HUES64 (cell line): ENCODE data around the gene SLC6A5. TPM values are rescaled to one million over a fixed set of nuclear protein-coding genes. Genes with fewer than 3 reads are reported as not detected.
"Not testable (repeated sequence)": the region's sequence is repeated elsewhere in the genome, so short reads cannot be mapped to it uniquely, and the experiment has no call there.

Experiments
- H3K27ac ChIP-seq: 2 replicates; pipeline ENCODE4 v1.7.0; 2013; ENCODE audit warnings: low read depth, low read length, inconsistent platforms
- H3K27me3 ChIP-seq: 2 replicates; pipeline ENCODE4 v1.6.1; 2013; ENCODE audit warnings: mild to moderate bottlenecking, low read length; ENCODE audit not compliant: insufficient read depth
- H3K36me3 ChIP-seq: 2 replicates; pipeline ENCODE4 v1.6.1; 2013; ENCODE audit warnings: mild to moderate bottlenecking, low read length; ENCODE audit not compliant: insufficient read depth
- H3K4me1 ChIP-seq: 2 replicates; pipeline ENCODE4 v1.6.1; 2013; ENCODE audit warnings: mild to moderate bottlenecking, low read length, moderate library complexity; ENCODE audit not compliant: insufficient read depth
- H3K4me3 ChIP-seq: 2 replicates; pipeline ENCODE4 v1.5.1; 2013; ENCODE audit warnings: mild to moderate bottlenecking, low read length, moderate library complexity
- H3K9ac ChIP-seq: 2 replicates; pipeline ENCODE4 v1.6.1; 2013; ENCODE audit warnings: mild to moderate bottlenecking, low read depth, low read length
- H3K9me3 ChIP-seq: 2 replicates; pipeline ENCODE4 v1.6.1; 2013; ENCODE audit warnings: low read depth, low read length; ENCODE audit not compliant: insufficient read depth
- WGBS: fragments of 150-250, 120-280 bp; methylation state at CpG from one replicate; pipeline ENCODE4 v1.1.7; 2013; ENCODE audit warnings: missing lambda C conversion rate; 5-methylcytosine and 5-hydroxymethylcytosine counted together
- polyA plus RNA-seq, 2 experiments: library from polyadenylated mRNA; stranded (reverse); fragments of 50-300 nt; gene quantifications; one replicate each; pipeline ENCODE4 v1.2.3, GENCODE V29; 2013

SLC6A5 gene
- polyA plus RNA-seq (2013, experiment 1 of 2): 0.05 TPM
- polyA plus RNA-seq (2013, experiment 2 of 2): 0.13 TPM

GRCh38 chr11:20599221-20600019 lies at the start of gene SLC6A5:
Gene SLC6A5, plus strand, starts transcription at chr11:20599608. Its CDS starts 65 bp downstream, at chr11:20599673.
- Histone ChIP-seq H3K4me3 (no peak within 1 kb of the TSS), H3K4me1 (peaks cover 20% of the 10 kb centered on the region; the same call in 1 of the 2 replicates), H3K9me3 (no peaks in the 10 kb centered on the region), H3K36me3 (no peaks in the 10 kb centered on the region), H3K27me3 (peaks cover 100% of the 10 kb centered on the region), H3K27ac (no peak within 1 kb of the TSS), H3K9ac (no peak within 1 kb of the TSS)
- 9% methylated on average over 25 of the region's 25 CpGs for WGBS

- no peaks in the 10 kb centered on the region for H3K27me3 ChIP-seq
- 0 out of 2 replicates have a peak, but pooled peaks cover 4% of the 10 kb centered on the region for H3K9me3 ChIP-seq
- H3K36me3 ChIP-seq: no peaks in the 10 kb centered on the region
- H3K9ac ChIP-seq: no peak overlapping the region
- 69% methylated on average over 2 of the region's 2 CpGs for whole genome bisulfite sequencing
- H3K4me1 ChIP-seq: no peaks in the 10 kb centered on the region
- no peak overlapping the region for H3K4me3 ChIP-seq
- H3K27ac ChIP-seq: no peak overlapping the region
These were observed 48.3 kb upstream of the SLC6A5 start for GRCh38 chr11:20551096-20551495.

DNA sequence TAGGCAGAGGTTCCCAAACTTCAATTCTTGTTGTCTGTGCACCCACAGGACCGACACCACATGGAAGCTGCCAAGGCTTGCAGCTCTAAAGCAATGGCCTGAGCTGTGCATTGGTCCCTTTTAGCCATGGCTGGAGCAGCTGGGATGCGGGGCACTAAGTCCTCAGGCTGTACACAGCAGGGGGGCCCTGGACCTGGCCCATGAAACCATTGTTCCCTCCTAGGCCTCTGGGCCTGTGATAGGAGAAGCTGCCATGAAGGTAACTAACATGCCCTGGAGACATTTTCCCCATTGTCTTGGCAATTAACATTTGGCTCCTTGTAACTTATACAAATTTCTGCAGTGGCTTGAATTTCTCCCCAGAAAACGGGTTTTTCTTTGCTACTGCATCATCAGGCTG lies 43.6 kb upstream of the SLC6A5 start:
- H3K27ac ChIP-seq: no peak overlapping the region
- no peaks in the 10 kb centered on the region for H3K36me3 ChIP-seq
- 88% methylated on average over 3 of the region's 3 CpGs for WGBS
- no peak overlapping the region for H3K9ac ChIP-seq
- no peak overlapping the region for H3K4me3 ChIP-seq
- H3K27me3 ChIP-seq: no peaks in the 10 kb centered on the region
- 0 out of 2 replicates have a peak, but pooled peaks cover 5% of the 10 kb centered on the region for H3K9me3 ChIP-seq
- no peaks in the 10 kb centered on the region for H3K4me1 ChIP-seq

- H3K9me3 ChIP-seq, H3K27ac ChIP-seq, H3K9ac ChIP-seq, H3K27me3 ChIP-seq, H3K36me3 ChIP-seq, H3K4me1 ChIP-seq, H3K4me3 ChIP-seq: not testable (repeated sequence)
These were observed 43.0 kb upstream of the SLC6A5 start for GRCh38 chr11:20556396-20556795.

DNA sequence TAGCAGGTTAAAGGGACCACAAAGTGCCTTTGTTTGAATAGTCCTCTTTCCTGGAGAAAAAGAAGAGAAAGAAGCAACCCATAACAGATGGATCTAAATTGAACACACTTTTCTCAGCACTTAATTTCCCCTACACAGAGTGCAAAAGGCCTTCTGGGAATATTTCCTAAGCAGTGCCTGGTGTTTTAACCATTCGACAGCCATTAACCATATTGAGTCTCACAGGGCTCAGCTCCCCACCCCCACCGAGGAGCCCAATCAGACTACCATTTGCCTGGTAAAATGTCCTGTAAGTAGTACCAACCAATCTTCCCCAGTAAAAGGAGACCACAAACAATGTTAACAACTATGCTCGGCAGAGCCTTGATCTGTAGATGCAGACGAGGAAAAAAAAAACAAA lies 40.7 kb upstream of the SLC6A5 start:
- Histone ChIP-seq H3K9me3 (0 out of 2 replicates have a peak, but pooled peaks cover 5% of the 10 kb centered on the region), H3K9ac (no peak overlapping the region), H3K4me3 (no peak overlapping the region), H3K4me1 (no peaks in the 10 kb centered on the region), H3K27ac (no peak overlapping the region), H3K27me3 (no peaks in the 10 kb centered on the region), H3K36me3 (no peaks in the 10 kb centered on the region)
- WGBS: 95% methylated on average over 4 of the region's 4 CpGs

DNA sequence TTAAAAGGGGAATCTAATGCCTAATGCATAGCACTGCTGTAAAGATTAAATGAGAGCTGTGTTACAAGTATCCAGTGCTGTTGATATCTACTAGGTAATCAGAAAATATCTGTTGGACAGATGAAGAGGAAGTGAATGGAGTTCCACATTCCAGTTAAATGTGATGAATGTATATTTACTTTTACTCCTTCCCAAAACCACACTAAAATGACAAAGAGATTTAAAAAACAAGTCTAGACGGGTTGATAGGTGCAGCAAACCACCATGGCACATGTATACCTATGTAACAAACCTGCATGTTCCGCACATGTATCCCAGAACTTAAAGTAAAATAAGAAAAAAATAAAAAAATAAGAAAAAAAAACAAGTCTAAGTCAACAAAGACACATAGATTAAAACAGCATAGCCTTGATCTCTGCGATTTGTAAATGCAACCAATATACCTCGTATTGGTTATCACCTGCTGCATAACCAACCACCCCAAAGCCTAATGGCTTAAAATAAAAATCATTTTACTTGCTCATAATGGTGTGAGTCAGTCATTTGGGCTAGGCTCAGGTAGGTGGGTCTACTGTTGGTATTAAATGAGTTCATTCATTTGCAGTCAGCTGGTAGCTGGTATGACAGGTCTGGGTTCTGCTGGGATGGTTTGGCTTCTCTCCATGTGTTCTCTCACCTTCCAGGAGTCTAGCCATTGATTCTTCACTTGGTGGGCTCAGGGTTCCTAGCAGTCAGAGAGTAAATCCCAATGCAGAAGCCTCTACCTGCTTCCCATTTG lies 39.7 kb upstream of the SLC6A5 start:
- Histone ChIP-seq H3K9ac (no peak overlapping the region), H3K4me3 (no peak overlapping the region), H3K4me1 (no peaks in the 10 kb centered on the region), H3K27ac (no peak overlapping the region), H3K27me3 (no peaks in the 10 kb centered on the region), H3K36me3 (no peaks in the 10 kb centered on the region), H3K9me3 (0 out of 2 replicates have a peak, but pooled peaks cover 5% of the 10 kb centered on the region)
- WGBS: 95% methylated on average over 4 of the region's 4 CpGs

- no peaks in the 10 kb centered on the region for H3K4me1 ChIP-seq
- 90% methylated on average over 1 of the region's 1 CpG for WGBS
- no peak overlapping the region for H3K27ac ChIP-seq
- no peaks in the 10 kb centered on the region for H3K27me3 ChIP-seq
- no peaks in the 10 kb centered on the region for H3K9me3 ChIP-seq
- H3K4me3 ChIP-seq: no peak overlapping the region
- H3K36me3 ChIP-seq: no peaks in the 10 kb centered on the region
- H3K9ac ChIP-seq: no peak overlapping the region
These were observed 37.5 kb upstream of the SLC6A5 start for GRCh38 chr11:20561915-20562314.

DNA sequence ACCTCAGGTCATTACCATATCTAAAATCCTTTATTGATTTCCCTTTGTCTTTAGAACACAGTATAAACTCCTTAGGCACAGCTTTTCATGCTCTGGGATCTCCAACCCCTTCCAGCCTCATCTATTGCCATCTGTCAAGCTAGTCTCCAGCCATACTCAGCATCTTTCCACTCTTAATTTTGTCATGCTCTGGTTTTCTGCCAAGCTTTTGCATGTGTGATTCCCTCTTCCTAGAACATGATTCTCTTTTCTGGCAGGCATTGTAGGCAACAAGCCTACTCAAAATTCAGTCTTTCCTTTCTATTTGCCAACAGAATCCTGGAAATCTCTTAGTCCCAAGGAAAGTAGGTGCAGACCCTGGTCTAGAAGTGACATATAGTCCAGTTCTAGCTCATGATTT lies 35.5 kb upstream of the SLC6A5 start:
- H3K9ac ChIP-seq: no peak overlapping the region
- H3K36me3 ChIP-seq: no peaks in the 10 kb centered on the region
- no peak overlapping the region for H3K27ac ChIP-seq
- no peaks in the 10 kb centered on the region for H3K4me1 ChIP-seq
- H3K4me3 ChIP-seq: no peak overlapping the region
- no peaks in the 10 kb centered on the region for H3K27me3 ChIP-seq
- no peaks in the 10 kb centered on the region for H3K9me3 ChIP-seq

DNA sequence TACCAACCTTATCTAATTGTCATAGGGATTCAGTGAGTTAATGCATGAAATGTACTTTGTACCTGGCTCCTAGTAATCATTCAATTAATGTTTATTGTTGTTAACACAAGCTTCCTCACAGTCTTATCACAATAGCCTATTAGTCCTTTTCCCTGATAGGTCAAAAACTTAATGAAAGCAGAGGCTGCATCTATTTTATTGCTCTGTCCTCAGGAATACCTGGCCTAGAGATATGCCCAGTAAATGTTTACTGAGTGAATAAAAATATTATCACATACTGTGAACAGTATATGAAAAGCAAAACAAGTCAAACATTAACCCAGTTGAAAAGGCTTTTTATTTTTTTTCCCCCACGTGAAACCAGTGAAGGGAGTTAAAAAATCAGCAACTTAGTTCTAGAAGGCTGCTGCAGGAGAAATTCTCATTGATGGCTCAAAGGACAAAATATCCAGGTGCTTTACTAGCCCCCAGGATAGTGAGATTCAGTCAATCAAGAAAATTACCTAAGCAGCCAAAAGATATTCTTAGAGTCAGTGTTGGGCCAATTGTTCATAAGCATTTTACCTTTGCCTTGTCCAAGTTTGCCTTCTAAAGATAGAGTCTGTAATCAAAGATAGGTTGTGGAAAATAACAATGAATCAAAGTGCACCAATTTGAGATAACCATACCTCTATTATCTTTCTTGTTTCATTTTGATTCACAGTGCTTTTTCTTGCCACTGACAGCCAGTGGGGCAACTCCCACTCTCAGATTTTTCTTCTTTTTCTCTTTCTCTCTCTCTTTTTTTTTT lies 34.4 kb upstream of the SLC6A5 start:
- WGBS: 83% methylated on average over 1 of the region's 1 CpG
- H3K9me3 ChIP-seq: no peaks in the 10 kb centered on the region
- H3K9ac ChIP-seq: no peak overlapping the region
- H3K27ac ChIP-seq: no peak overlapping the region
- H3K36me3 ChIP-seq: no peaks in the 10 kb centered on the region
- no peak overlapping the region for H3K4me3 ChIP-seq
- H3K27me3 ChIP-seq: no peaks in the 10 kb centered on the region
- H3K4me1 ChIP-seq: no peaks in the 10 kb centered on the region

DNA sequence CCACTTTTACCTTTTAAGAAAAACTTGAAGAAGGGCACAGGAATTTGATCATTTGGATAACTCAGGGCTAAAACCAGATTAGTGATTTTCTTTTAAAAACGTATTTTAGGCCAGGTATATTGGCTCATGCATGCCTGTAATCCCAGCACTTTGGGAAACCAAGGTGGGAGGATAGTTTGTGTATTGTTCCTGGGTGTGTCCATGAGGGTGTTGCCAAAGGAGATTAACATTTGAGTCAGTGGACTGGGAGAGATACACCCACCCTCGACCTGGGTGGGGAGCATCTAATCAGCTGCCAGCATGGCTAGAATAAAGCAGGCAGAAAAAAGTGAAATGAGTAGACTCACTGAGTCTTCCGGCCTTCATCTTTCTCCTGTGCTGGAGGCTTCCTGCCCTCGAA lies 33.3 kb upstream of the SLC6A5 start:
- 80% methylated on average over 4 of the region's 4 CpGs for WGBS
- H3K36me3 ChIP-seq, H3K9ac ChIP-seq: not testable (repeated sequence)

More for the DNA sequence above, 33.3 kb upstream of the SLC6A5 start:
- H3K4me3 ChIP-seq, H3K9me3 ChIP-seq, H3K27me3 ChIP-seq, H3K4me1 ChIP-seq, H3K27ac ChIP-seq: not testable (repeated sequence)
